Loucy (cell line): ENCODE measurements around the gene CDH13.

ENCODE experiments used
- H2AFZ ChIP-seq: fragments of 200-600 bp; sonication (generic); 2 replicates; pipeline ENCODE4 v1.6.0; 2016; ENCODE audit warnings: antibody characterized with exemption, mild to moderate bottlenecking, low read length, moderate library complexity
- H3F3A ChIP-seq: fragments of 200-600 bp; 2 replicates; pipeline ENCODE4 v1.6.0; 2016; ENCODE audit warnings: antibody characterized with exemption, low read depth, mild to moderate bottlenecking
- H3K27me3 ChIP-seq: fragments of 200-600 bp; sonication (generic); 2 replicates; pipeline ENCODE4 v1.6.1; 2014; ENCODE audit warnings: low read length, mild to moderate bottlenecking; ENCODE audit not compliant: insufficient read depth, poor library complexity, severe bottlenecking
- H3K36me3 ChIP-seq: fragments of 200-600 bp; sonication (generic); 2 replicates; pipeline ENCODE4 v1.6.1; 2016; ENCODE audit warnings: low read length; ENCODE audit not compliant: insufficient read depth
- H3K4me1 ChIP-seq: fragments of 200-600 bp; sonication (generic); 2 replicates; pipeline ENCODE4 v1.5.1; 2014; ENCODE audit warnings: low read length, mild to moderate bottlenecking; ENCODE audit not compliant: insufficient read depth, poor library complexity, severe bottlenecking
- H3K4me2 ChIP-seq: fragments of 200-600 bp; sonication (generic); 2 replicates; pipeline ENCODE4 v1.6.0; 2014; ENCODE audit warnings: antibody characterized with exemption, low read length, low read depth, mild to moderate bottlenecking; ENCODE audit not compliant: poor library complexity, severe bottlenecking
- H3K4me3 ChIP-seq: fragments of 200-600 bp; sonication (generic); 2 replicates; pipeline ENCODE4 v1.5.1; 2014; ENCODE audit warnings: low read length, mild to moderate bottlenecking, mixed read lengths; ENCODE audit not compliant: poor library complexity, severe bottlenecking
- H3K79me2 ChIP-seq: fragments of 200-600 bp; sonication (generic); 2 replicates; pipeline ENCODE4 v1.6.1; 2014; ENCODE audit warnings: low read length; ENCODE audit not compliant: insufficient read depth
- H3K9ac ChIP-seq: fragments of 200-600 bp; sonication (generic); 2 replicates; pipeline ENCODE4 v1.6.0; 2014; ENCODE audit warnings: mild to moderate bottlenecking, low read depth, low read length, moderate library complexity; ENCODE audit not compliant: poor library complexity, severe bottlenecking
- H3K9me2 ChIP-seq: fragments of 200-600 bp; sonication (generic); replicated peaks from 2 replicates; pipeline ENCODE4 v1.6.1; 2016; ENCODE audit warnings: low read depth, low read length, mixed read lengths
- H3K9me3 ChIP-seq: fragments of 200-600 bp; sonication (generic); 2 replicates; pipeline ENCODE4 v1.6.1; 2014; ENCODE audit warnings: mild to moderate bottlenecking, antibody characterized with exemption, low read length, low read depth; ENCODE audit not compliant: insufficient read depth
- H4K20me1 ChIP-seq: fragments of 200-600 bp; sonication (generic); 2 replicates; pipeline ENCODE4 v1.6.0; 2014; ENCODE audit warnings: antibody characterized with exemption, low read length, mild to moderate bottlenecking; ENCODE audit not compliant: insufficient read depth, poor library complexity, severe bottlenecking
- CTCF ChIP-seq: fragments of 200-600 bp; sonication (generic); conservative IDR thresholded peaks from 2 replicates; pipeline ENCODE4 v1.5.1; 2014; ENCODE audit warnings: mild to moderate bottlenecking, antibody characterized with exemption, low read length
- EZH2phosphoT487 ChIP-seq: fragments of 200-600 bp; IDR thresholded peaks from 2 replicates; pipeline ENCODE4 v1.6.1; 2018; ENCODE audit warnings: antibody characterized with exemption, mild to moderate bottlenecking, moderate library complexity, borderline replicate concordance

The CDH13 gene

GRCh38 chr16:82991966-82992675, 365.4 kb downstream of the CDH13 start:
- TF ChIP-seq EZH2phosphoT487 (no peak), CTCF (no peak)
- no peaks in the 10 kb centered on the region for H3K36me3 ChIP-seq
- H3F3A ChIP-seq: no peaks in the 10 kb centered on the region
- no peaks in the 10 kb centered on the region for H3K9me3 ChIP-seq
- no peaks in the 10 kb centered on the region for H3K79me2 ChIP-seq
- H3K27me3 ChIP-seq: no peaks in the 10 kb centered on the region
- H2AFZ ChIP-seq: no peak overlapping the region
- H4K20me1 ChIP-seq: no peaks in the 10 kb centered on the region
- H3K9ac ChIP-seq: no peak overlapping the region
- no peak overlapping the region for H3K4me3 ChIP-seq
- no peak overlapping the region for H3K4me2 ChIP-seq
- no peaks in the 10 kb centered on the region for H3K4me1 ChIP-seq
- H3K9me2 ChIP-seq: no peaks in the 10 kb centered on the region

GRCh38 chr16:82992786-82993185, 366.0 kb downstream of the CDH13 start:
- no peak overlapping the region for H2AFZ ChIP-seq
- no peaks in the 10 kb centered on the region for H3K4me1 ChIP-seq
- no peaks in the 10 kb centered on the region for H3K36me3 ChIP-seq
- H4K20me1 ChIP-seq: no peaks in the 10 kb centered on the region
- H3K9me3 ChIP-seq: no peaks in the 10 kb centered on the region
- H3K4me2 ChIP-seq: no peak overlapping the region
- TF ChIP-seq CTCF (no peak), EZH2phosphoT487 (no peak)
- H3K79me2 ChIP-seq: no peaks in the 10 kb centered on the region
- H3K9me2 ChIP-seq: no peaks in the 10 kb centered on the region
- no peak overlapping the region for H3K9ac ChIP-seq
- H3F3A ChIP-seq: no peaks in the 10 kb centered on the region
- H3K27me3 ChIP-seq: no peaks in the 10 kb centered on the region
- no peak overlapping the region for H3K4me3 ChIP-seq

- H3F3A ChIP-seq: no peaks in the 10 kb centered on the region
- no peaks in the 10 kb centered on the region for H3K9me3 ChIP-seq
- no peaks in the 10 kb centered on the region for H3K27me3 ChIP-seq
- no peaks in the 10 kb centered on the region for H3K79me2 ChIP-seq
- no peaks in the 10 kb centered on the region for H3K4me1 ChIP-seq
- no peaks in the 10 kb centered on the region for H4K20me1 ChIP-seq
- TF ChIP-seq CTCF (no peak), EZH2phosphoT487 (no peak)
- no peaks in the 10 kb centered on the region for H3K9me2 ChIP-seq
- no peak overlapping the region for H2AFZ ChIP-seq
- no peak overlapping the region for H3K4me3 ChIP-seq
- H3K9ac ChIP-seq: no peak overlapping the region
- H3K4me2 ChIP-seq: no peak overlapping the region
- no peaks in the 10 kb centered on the region for H3K36me3 ChIP-seq
Measured at GRCh38 chr16:82993415-82993814, 366.6 kb downstream of the CDH13 start.
